Endothelial cell of umbilical vein (primary cell): ENCODE measurements around the gene BRICD5. TPM values are rescaled to one million over a fixed set of nuclear protein-coding genes. Genes with fewer than 3 reads are reported as not detected.
"Not testable (repeated sequence)": the region's sequence is repeated elsewhere in the genome, so short reads cannot be mapped to it uniquely, and the experiment has no call there.

Experiments
- BruUV-seq: library from RNA; stranded (reverse); fragments of 400-500 nt; replicated peaks from 2 replicates; lab custom pipeline; 2021; lab: Mats Ljungman, UMichigan
- CTCF ChIA-PET: fragments of 300-600, 350-600 bp; sonication (Branson Sonifier 250); formaldehyde crosslinking; loops from one replicate; lab custom pipeline; 2021; ENCODE audit warnings: antibody characterized with exemption, inconsistent platforms; lab: Charles Lee
- POLR2A ChIA-PET: fragments of 300-600, 350-600 bp; sonication (Branson Sonifier 250); formaldehyde crosslinking; loops from one replicate; lab custom pipeline; 2021; ENCODE audit warnings: antibody characterized with exemption, inconsistent platforms; lab: Charles Lee
- DNase-seq: peaks from one replicate; pipeline ENCODE4 v3.0.0-alpha.2; 2011; ENCODE audit warnings: low read depth, low spot score
- FAIRE-seq: peaks from 2 replicates; lab custom pipeline; 2011; peaks lifted over from hg19 to GRCh38; lab: Jason Lieb, UNC
- H2AFZ ChIP-seq: 2 replicates; pipeline ENCODE4 v1.6.0; 2012; ENCODE audit warnings: low read depth, low read length, control low read depth, inconsistent platforms
- H3K27ac ChIP-seq: 2 replicates; pipeline ENCODE4 v1.5.1; 2011; ENCODE audit warnings: low read depth, mild to moderate bottlenecking, control low read depth, low read length, moderate library complexity; ENCODE audit not compliant: insufficient read depth
- H3K27me3 ChIP-seq, 2 experiments: 2 replicates each; pipeline versions ENCODE4 v1.6.0 to v1.6.1; 2011; ENCODE audit warnings: low read length in 2 of 2, mixed read lengths in 1 of 2; ENCODE audit not compliant: control insufficient read depth in 2 of 2, insufficient read depth in 2 of 2
- H3K36me3 ChIP-seq, 2 experiments: 2 replicates in 1 of 2; 3 replicates in 1 of 2; pipeline ENCODE4 v1.5.1; 2011; ENCODE audit warnings: low read length in 2 of 2, mild to moderate bottlenecking in 1 of 2, moderate library complexity in 1 of 2; ENCODE audit not compliant: control insufficient read depth in 2 of 2, insufficient read depth in 2 of 2; ENCODE audit errors: extremely low read depth in 1 of 2
- H3K4me1 ChIP-seq: 3 replicates; pipeline ENCODE4 v1.5.1; 2011; ENCODE audit warnings: mild to moderate bottlenecking, low read length; ENCODE audit not compliant: control insufficient read depth, insufficient read depth; ENCODE audit errors: extremely low read depth
- H3K4me2 ChIP-seq: 2 replicates; pipeline ENCODE4 v1.6.1; 2011; ENCODE audit warnings: low read length, control low read depth, mixed read lengths; ENCODE audit not compliant: insufficient read depth
- H3K4me3 ChIP-seq, 3 experiments: fragments of 200-600 bp in 1 of 3; sonication (generic), shearing (Covaris generic) in 1 of 3; replicated peaks in 1 of 3; 2 replicates each; pipeline ENCODE4 v1.5.1; 2011 to 2016; ENCODE audit warnings: control low read depth in 3 of 3, low read length in 3 of 3, mild to moderate bottlenecking in 2 of 3, inconsistent platforms in 1 of 3, low read depth in 1 of 3, moderate library complexity in 1 of 3; ENCODE audit not compliant: insufficient read depth in 1 of 3
- H3K79me2 ChIP-seq: 2 replicates; pipeline ENCODE4 v1.6.0; 2012; ENCODE audit warnings: low read length, inconsistent platforms; ENCODE audit not compliant: control insufficient read depth, insufficient read depth
- H3K9ac ChIP-seq: replicated peaks from 2 replicates; pipeline ENCODE3; 2011; ENCODE audit warnings: low read length, control low read depth; ENCODE audit not compliant: insufficient read depth; ENCODE audit errors: extremely low read depth
- H3K9me1 ChIP-seq: replicated peaks from 3 replicates; pipeline ENCODE4 v1.6.0; 2011; ENCODE audit warnings: mild to moderate bottlenecking, low read length; ENCODE audit not compliant: control insufficient read depth, insufficient read depth; ENCODE audit errors: extremely low read depth
- H3K9me3 ChIP-seq: replicated peaks from 2 replicates; pipeline ENCODE4 v1.5.1; 2012; ENCODE audit warnings: low read length, inconsistent platforms; ENCODE audit not compliant: control insufficient read depth, insufficient read depth
- H4K20me1 ChIP-seq: replicated peaks from 2 replicates; pipeline ENCODE3; 2011; ENCODE audit warnings: mild to moderate bottlenecking, low read length; ENCODE audit not compliant: control insufficient read depth, insufficient read depth; ENCODE audit errors: extremely low read depth
- CTCF ChIP-seq, 2 donors: IDR thresholded peaks; 1 replicate in 1 of 2; 2 replicates in 1 of 2; pipeline ENCODE4 v1.5.1; 2011; ENCODE audit warnings: low read length in 2 of 2, mild to moderate bottlenecking in 2 of 2, moderate library complexity in 2 of 2, control low read depth in 1 of 2, inconsistent platforms in 1 of 2, low read depth in 1 of 2; ENCODE audit not compliant: insufficient read depth in 1 of 2; ENCODE audit errors: extremely low read depth in 1 of 2
- EZH2 ChIP-seq: IDR thresholded peaks from 2 replicates; pipeline ENCODE4 v1.6.1; 2012; ENCODE audit warnings: borderline replicate concordance, low read depth, mild to moderate bottlenecking, moderate library complexity, low read length, inconsistent platforms; ENCODE audit not compliant: severe bottlenecking
- FOS ChIP-seq: IDR thresholded peaks from 2 replicates; pipeline ENCODE4 v1.6.1; 2011; ENCODE audit warnings: mild to moderate bottlenecking, low read length, moderate library complexity, borderline replicate concordance; ENCODE audit not compliant: insufficient read depth
- GATA2 ChIP-seq: IDR thresholded peaks from 2 replicates; pipeline ENCODE4 v1.7.0; 2011; ENCODE audit warnings: low read depth, mild to moderate bottlenecking, moderate library complexity, mixed read lengths, low read length; ENCODE audit not compliant: insufficient read length, insufficient read depth
- JUN ChIP-seq: IDR thresholded peaks from 2 replicates; pipeline ENCODE4 v1.6.1; 2011; ENCODE audit warnings: borderline replicate concordance, low read depth; ENCODE audit not compliant: insufficient read length, insufficient read depth
- MYC ChIP-seq: IDR thresholded peaks from one replicate; pipeline ENCODE4 v1.6.1; 2011; ENCODE audit warnings: mild to moderate bottlenecking, low read depth, low read length
- POLR2A ChIP-seq: IDR thresholded peaks from 2 replicates; pipeline ENCODE4 v1.6.1; 2012; ENCODE audit warnings: low read depth, mild to moderate bottlenecking, control low read depth, low read length
- POLR2AphosphoS5 ChIP-seq: IDR thresholded peaks from 2 replicates; pipeline ENCODE4 v1.6.1; 2012; ENCODE audit warnings: low read depth, mild to moderate bottlenecking, control low read depth, low read length, moderate library complexity; ENCODE audit not compliant: insufficient read depth
- dilution Hi-C: fragments of 300-500 bp; cut with MboI; formaldehyde crosslinking; loops from one replicate; pipeline ENCODE4 v1.15.0; 2019; ENCODE audit warnings: low sequenced_read_pairs; ENCODE audit not compliant: extremely low pct_ligation_motif_present
- intact Hi-C: fragments of 100-400 bp; cut with micrococcal nuclease; formaldehyde crosslinking; loops from one replicate; pipeline ENCODE4 v1.10.0; 2022
- polyA plus RNA-seq, 4 experiments: library from polyadenylated mRNA; depleted of rRNA in 3 of 4; stranded (reverse) in 3 of 4; unstranded in 1 of 4; fragments of >200 nt; gene quantifications; 2 replicates each; pipeline versions ENCODE4 v1.2.1 to v1.2.3, GENCODE V29; 2011 to 2012; ENCODE audit warnings: missing spikeins in 1 of 4
- total RNA-seq: library from RNA; stranded (reverse); gene quantifications from 2 replicates; pipeline ENCODE4 v1.2.3, GENCODE V29; 2021
- TF ChIP-seq, protein P1 (sequence below): IDR thresholded peaks from 2 replicates; pipeline ENCODE4 v1.6.1; 2011; ENCODE audit not compliant: insufficient read depth, insufficient read length

The BRICD5 gene
- total and polyA plus RNA-seq, 2 donors (not counting 3 experiments of a cell fraction or from before 2014, with no cell fraction given): 5.6 to 8.4 TPM

- Histone ChIP-seq H2AFZ (peak overlapping the region; percentile 83), H3K9ac (peak overlapping the region; percentile 88), H3K27ac (peak overlapping the region; percentile 21), H3K4me3 (peak overlapping the region; percentile 17 to 91 (median 73)), H3K4me1 (peaks cover 10% of the 10 kb centered on the region), H3K9me1 (no peaks in the 10 kb centered on the region), H3K79me2 (peaks cover 7% of the 10 kb centered on the region), H3K27me3 (peaks cover 2 to 4% of the 10 kb centered on the region in 2 experiments), H3K9me3 (no peaks in the 10 kb centered on the region), H3K36me3 (peaks cover 0 to 18% of the 10 kb centered on the region in 2 experiments), H4K20me1 (no peaks in the 10 kb centered on the region), H3K4me2 (peak overlapping the region; percentile 64)
- TF ChIP-seq POLR2AphosphoS5: no peak
- TF ChIP-seq JUN: no peak
- TF ChIP-seq FOS: no peak
- TF ChIP-seq GATA2: no peak
- no peak for TF ChIP-seq MYC
- no peak for TF ChIP-seq EZH2
- no peak for TF ChIP-seq CTCF (IDR thresholded peaks at IDR 0.05; ENCODE audit: extremely low read depth in 1 of 2, insufficient read depth in 1 of 2, low read depth in 1 of 2, low read length in 2 of 2)
- no peak for TF ChIP-seq POLR2A
- TF ChIP-seq, protein P1, sequence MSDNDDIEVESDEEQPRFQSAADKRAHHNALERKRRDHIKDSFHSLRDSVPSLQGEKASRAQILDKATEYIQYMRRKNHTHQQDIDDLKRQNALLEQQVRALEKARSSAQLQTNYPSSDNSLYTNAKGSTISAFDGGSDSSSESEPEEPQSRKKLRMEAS: no peak
- TSS peak; percentile 37 for BruUV-seq
- intact Hi-C loops (loop anchor here (1.0 kb wide), 3 partner anchors 11 to 49 kb away; partner anchors contain the start of genes E4F1 and TRAF7), dilution Hi-C loops (no loop called here)
- CTCF ChIA-PET: interaction anchor here (0.9 kb wide), 1 partner anchor 10 kb away, joined by 5 read pairs; the partner anchor contains the start of gene PGP
- FAIRE-seq (peak; percentile 8), DNase-seq (no peak)
- POLR2A ChIA-PET: interaction anchor here (1.3 kb wide), 1 partner anchor 49 kb away, joined by 5 read pairs; the partner anchor contains the start of gene TRAF7
Observed at GRCh38 chr16:2204416-2205103, 6.1 kb downstream of the BRICD5 start.

DNA sequence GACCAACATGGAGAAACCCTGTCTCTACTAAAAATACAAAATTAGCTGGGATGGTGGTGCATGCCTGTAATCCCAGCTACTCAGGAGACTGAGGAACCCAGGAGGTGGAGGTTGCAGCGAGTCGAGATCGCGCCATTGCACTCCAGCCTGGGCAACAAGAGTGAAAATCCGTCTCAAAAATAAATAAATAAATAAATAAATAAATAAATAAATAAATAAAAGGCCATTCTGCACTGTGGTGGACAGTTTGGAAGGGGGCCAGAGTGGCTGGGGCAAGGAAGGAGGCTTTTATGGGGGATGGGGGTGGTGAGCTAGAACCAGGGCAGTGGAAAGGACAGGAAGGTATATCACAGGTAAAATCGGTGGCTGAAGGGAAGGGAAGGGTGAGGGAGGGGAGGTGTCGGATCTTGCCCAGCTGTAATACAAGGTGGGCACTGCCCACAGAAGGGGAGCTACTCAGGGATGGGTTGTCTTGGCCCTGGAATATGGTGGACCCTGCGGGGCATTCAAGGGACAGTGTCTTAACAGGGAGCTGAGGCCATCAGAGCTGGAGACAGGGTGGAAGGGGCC is 7.5 kb downstream of the BRICD5 start:
- Histone ChIP-seq H3K27me3 (peaks cover 7 to 14% of the 10 kb centered on the region in 2 experiments), H3K36me3 (peaks cover 0 to 10% of the 10 kb centered on the region in 2 experiments)
- CTCF ChIA-PET: interaction anchor here (0.7 to 1.3 kb wide), 2 partner anchors 8 to 50 kb away, joined by 3 to 4 read pairs; no protein-coding TSS in a partner anchor
- POLR2A ChIA-PET: interaction anchor here (1.3 kb wide), 1 partner anchor 48 kb away, joined by 9 read pairs; the partner anchor contains the start of gene TRAF7
- H4K20me1 ChIP-seq, H3K9me1 ChIP-seq, H3K9me3 ChIP-seq, FAIRE-seq, H3K4me2 ChIP-seq, H3K4me1 ChIP-seq, DNase-seq, H3K79me2 ChIP-seq, H3K4me3 ChIP-seq, intact Hi-C loops, BruUV-seq, H2AFZ ChIP-seq, H3K9ac ChIP-seq, H3K27ac ChIP-seq, dilution Hi-C loops: not testable (repeated sequence)
